Activated CD4-positive, alpha-beta T cell treated with anti-CD3 and anti-CD28 coated beads for 48 hours (primary cell): ENCODE data around the gene PBX1.

Experiments
- DNase-seq: peaks from one replicate; pipeline ENCODE4 v3.0.0-alpha.2; 2020

The PBX1 gene

GRCh38 chr1:164672588-164672987 lies 113.6 kb downstream of the PBX1 start:
- DNase-seq = no peak

GRCh38 chr1:164673584-164674214 lies 114.7 kb downstream of the PBX1 start:
- no peak for DNase-seq

GRCh38 chr1:164675342-164675904 lies 116.4 kb downstream of the PBX1 start:
- DNase-seq = peak; percentile 31

GRCh38 chr1:164678136-164678700 lies 119.2 kb downstream of the PBX1 start:
- no peak for DNase-seq

- no peak for DNase-seq
Measured at GRCh38 chr1:164682570-164682969, 123.6 kb downstream of the PBX1 start.

- DNase-seq = no peak
Measured at GRCh38 chr1:164683235-164683634, 124.3 kb downstream of the PBX1 start.

GRCh38 chr1:164685266-164686035 lies 126.5 kb downstream of the PBX1 start:
- DNase-seq = no peak

GRCh38 chr1:164687777-164688176 lies 128.8 kb downstream of the PBX1 start:
- no peak for DNase-seq

- no peak for DNase-seq
Measured at GRCh38 chr1:164688791-164689190, 129.8 kb downstream of the PBX1 start.

GRCh38 chr1:164689672-164690511 lies 130.9 kb downstream of the PBX1 start:
- DNase-seq = no peak

- no peak for DNase-seq
Measured at GRCh38 chr1:164692420-164692819, 133.4 kb downstream of the PBX1 start.

GRCh38 chr1:164693564-164694359 lies 134.8 kb downstream of the PBX1 start:
- no peak for DNase-seq

GRCh38 chr1:164694505-164694904 lies 135.5 kb downstream of the PBX1 start:
- no peak for DNase-seq

- no peak for DNase-seq
Measured at GRCh38 chr1:164695956-164696665, 137.1 kb downstream of the PBX1 start.

GRCh38 chr1:164699815-164700491 lies 141.0 kb downstream of the PBX1 start:
- no peak for DNase-seq

- no peak for DNase-seq
Measured at GRCh38 chr1:164700683-164701082, 141.7 kb downstream of the PBX1 start.

- DNase-seq = no peak
Measured at GRCh38 chr1:164701189-164701761, 142.3 kb downstream of the PBX1 start.

- DNase-seq = no peak
Measured at GRCh38 chr1:164702216-164702615, 143.2 kb downstream of the PBX1 start.

- DNase-seq = no peak
Measured at GRCh38 chr1:164702664-164703063, 143.7 kb downstream of the PBX1 start.

- no peak for DNase-seq
Measured at GRCh38 chr1:164703463-164703862, 144.5 kb downstream of the PBX1 start.
